GM12878 (cell line): ENCODE results near the gene ATP2A3. TPM values are rescaled to one million over a fixed set of nuclear protein-coding genes. Genes with fewer than 3 reads are reported as not detected.

Source experiments
- ATAC-seq: fragments of 200-7000 bp; cut with Tn5 transposase; 3 replicates; pipeline ENCODE4 v1.9.1; 2020; ENCODE audit warnings: mild to moderate bottlenecking, moderate library complexity
- BruUV-seq: library from RNA; stranded (reverse); fragments of 400-500 nt; replicated peaks from 2 replicates; lab custom pipeline; 2021; lab: Mats Ljungman, UMichigan
- CTCF ChIA-PET: fragments of 300-600 bp; sonication (Branson Sonifier 250); formaldehyde crosslinking; extraction: SDS; loops from one replicate; lab custom pipeline; 2021; ENCODE audit warnings: inconsistent platforms; lab: Yijun Ruan, JAX
- POLR2A ChIA-PET: fragments of 350-600 bp; formaldehyde crosslinking; extraction: SDS; loops from one replicate; lab custom pipeline; 2021; ENCODE audit warnings: inconsistent platforms; lab: Charles Lee
- RAD21 ChIA-PET: fragments of 300-600 bp; sonication (Branson Sonifier 250); formaldehyde crosslinking; loops from one replicate; lab custom pipeline; 2023; ENCODE audit warnings: antibody characterized with exemption; ENCODE audit not compliant: unreplicated experiment; lab: Charles Lee
- SMC1A ChIA-PET: fragments of 300-600 bp; sonication (Branson Sonifier 250); formaldehyde crosslinking; loops from one replicate; lab custom pipeline; 2023; ENCODE audit not compliant: unreplicated experiment, uncharacterized antibody; lab: Charles Lee
- DNase-seq: peaks from one replicate; pipeline ENCODE4 v3.0.0-alpha.2; 2011; ENCODE audit warnings: low read depth, low spot score
- FAIRE-seq: peaks from 3 replicates; lab custom pipeline; 2011; peaks lifted over from hg19 to GRCh38; lab: Jason Lieb, UNC
- H2AFZ ChIP-seq: 2 replicates; pipeline ENCODE4 v1.6.0; 2011; ENCODE audit warnings: low read depth, low read length, control low read depth; ENCODE audit not compliant: control insufficient read depth
- H3K27ac ChIP-seq: 2 replicates; pipeline ENCODE4 v1.5.1; 2011; ENCODE audit warnings: control low read depth; ENCODE audit not compliant: control insufficient read depth, insufficient read depth
- H3K27me3 ChIP-seq, 2 experiments: replicated peaks in 1 of 2; 2 replicates each; pipeline versions ENCODE4 v1.6.0 to v1.6.1; 2011; ENCODE audit warnings: low read length in 1 of 2; ENCODE audit not compliant: control insufficient read depth in 2 of 2, insufficient read depth in 2 of 2
- H3K36me3 ChIP-seq, 2 experiments: 2 replicates each; pipeline ENCODE4 v1.5.1; 2011; ENCODE audit warnings: low read length in 1 of 2; ENCODE audit not compliant: control insufficient read depth in 2 of 2, insufficient read depth in 2 of 2
- H3K4me1 ChIP-seq: 2 replicates; pipeline ENCODE4 v1.6.1; 2011; ENCODE audit warnings: mild to moderate bottlenecking, low read length, moderate library complexity, mixed read lengths; ENCODE audit not compliant: control insufficient read depth, insufficient read depth
- H3K4me2 ChIP-seq: 2 replicates; pipeline ENCODE4 v1.6.0; 2011; ENCODE audit warnings: control low read depth; ENCODE audit not compliant: control insufficient read depth, insufficient read depth
- H3K4me3 ChIP-seq: fragments of 200-600 bp; sonication (generic); 2 replicates; pipeline ENCODE4 v1.5.1; 2016
- H3K79me2 ChIP-seq: 2 replicates; pipeline ENCODE4 v1.6.0; 2011; ENCODE audit warnings: low read length; ENCODE audit not compliant: control insufficient read depth, insufficient read depth
- H3K9ac ChIP-seq: 2 replicates; pipeline ENCODE4 v1.8.0; 2011; ENCODE audit warnings: low read length, control low read depth, mixed read lengths; ENCODE audit not compliant: control insufficient read depth, insufficient read depth
- H3K9me3 ChIP-seq: replicated peaks from 3 replicates; pipeline ENCODE4 v1.5.1; 2011; ENCODE audit warnings: mild to moderate bottlenecking, low read length; ENCODE audit not compliant: control insufficient read depth, insufficient read depth
- H4K20me1 ChIP-seq: 2 replicates; pipeline ENCODE4 v1.6.0; 2011; ENCODE audit not compliant: control insufficient read depth, insufficient read depth
- BCLAF1 ChIP-seq: fragments of 450-650 bp; IDR thresholded peaks from 2 replicates; pipeline ENCODE4 v1.6.1; 2017; ENCODE audit warnings: antibody characterized with exemption, mild to moderate bottlenecking, moderate library complexity
- BRCA1 ChIP-seq: IDR thresholded peaks from 2 replicates; pipeline ENCODE4 v1.6.1; 2011; ENCODE audit warnings: low read depth, low read length, improper control_type of control experiment
- CBX3 ChIP-seq: fragments of 200-600 bp; sonication (generic); IDR thresholded peaks from 2 replicates; pipeline ENCODE4 v1.6.1; 2016; ENCODE audit warnings: low read depth, borderline replicate concordance
- IRF4 ChIP-seq: IDR thresholded peaks from 2 replicates; pipeline ENCODE4 v1.6.1; 2011; ENCODE audit warnings: low read depth, low read length
- JUNB ChIP-seq: IDR thresholded peaks from 2 replicates; pipeline ENCODE4 v1.6.1; 2016; ENCODE audit warnings: antibody characterized with exemption, mild to moderate bottlenecking
- LARP7 ChIP-seq: fragments of 450-650 bp; IDR thresholded peaks from 2 replicates; pipeline ENCODE4 v1.6.1; 2017; ENCODE audit warnings: mild to moderate bottlenecking
- MLLT1 ChIP-seq: fragments of 450-650 bp; IDR thresholded peaks from 2 replicates; pipeline ENCODE4 v1.6.1; 2016; ENCODE audit warnings: mild to moderate bottlenecking
- NFIC ChIP-seq: IDR thresholded peaks from 2 replicates; pipeline ENCODE4 v1.6.1; 2012; ENCODE audit warnings: low read depth, mild to moderate bottlenecking, inconsistent platforms, low read length, moderate library complexity
- NR2C2 ChIP-seq: IDR thresholded peaks from 2 replicates; pipeline ENCODE4 v1.6.1; 2011; ENCODE audit warnings: borderline replicate concordance, low read depth; ENCODE audit not compliant: control insufficient read depth, insufficient read length
- PAX5 ChIP-seq: IDR thresholded peaks from 2 replicates; pipeline ENCODE4 v1.6.1; 2011; ENCODE audit warnings: low read depth, low read length, borderline replicate concordance
- PAX8 ChIP-seq: fragments of 450-650 bp; IDR thresholded peaks from 2 replicates; pipeline ENCODE4 v1.6.1; 2017; ENCODE audit warnings: mild to moderate bottlenecking, moderate library complexity
- PRDM15 ChIP-seq: fragments of 450-650 bp; formaldehyde crosslinking; IDR thresholded peaks from 2 replicates; pipeline ENCODE4 v1.4.0; 2020; ENCODE audit warnings: mild to moderate bottlenecking, moderate library complexity
- RFX5 ChIP-seq: IDR thresholded peaks from 2 replicates; pipeline ENCODE4 v1.6.1; 2011; ENCODE audit warnings: low read depth, low read length, improper control_type of control experiment
- STAT3 ChIP-seq: IDR thresholded peaks from 2 replicates; pipeline ENCODE4 v1.6.1; 2011; ENCODE audit warnings: low read depth, low read length, improper control_type of control experiment
- SUPT20H ChIP-seq: IDR thresholded peaks from 2 replicates; pipeline ENCODE4 v1.6.1; 2011; ENCODE audit warnings: low read depth, mild to moderate bottlenecking, low read length, moderate library complexity, borderline replicate concordance; ENCODE audit not compliant: control insufficient read depth
- ZNF207 ChIP-seq: fragments of 450-650 bp; IDR thresholded peaks from 2 replicates; pipeline ENCODE4 v1.6.1; 2014; ENCODE audit warnings: antibody characterized with exemption, mild to moderate bottlenecking, borderline replicate concordance
- WGBS: methylation state at CpG from one replicate; pipeline ENCODE4 v1.1.6; 2016; ENCODE audit warnings: low lambda C conversion rate; ENCODE audit not compliant: insufficient replicate concordance, insufficient coverage; ENCODE audit errors: missing lambda C conversion rate; 5-methylcytosine and 5-hydroxymethylcytosine counted together
- in situ Hi-C: fragments of 300-500 bp; cut with MboI; formaldehyde crosslinking; loops from 9 replicates; pipeline ENCODE4 v1.14.3; 2018; ENCODE audit warnings: mixed read lengths
- intact Hi-C: fragments of 100-400 bp; cut with micrococcal nuclease; formaldehyde crosslinking; loops from one replicate; pipeline ENCODE4 v1.14.2; 2022; ENCODE audit not compliant: unreplicated experiment
- polyA plus RNA-seq, 11 experiments: library from polyadenylated mRNA; depleted of rRNA in 4 of 11; unstranded in 6 of 11; stranded (reverse) in 5 of 11; fragments of >200 nt; fragmentation: Nextera tagmentation in 4 of 11; fragmentation: Illumina TruSeq in 1 of 11; extraction: Ambion mirVana in 4 of 11; extraction: Trizol in 1 of 11; gene quantifications; 1 replicate in 1 of 11; 2 replicates in 10 of 11; pipeline versions ENCODE4 v1.2.1 to v1.2.3, GENCODE V29; 2011 to 2016; ENCODE audit warnings: inconsistent platforms in 2 of 11, missing spikeins in 2 of 11, low read depth in 1 of 11
- total RNA-seq, 4 experiments: library from RNA; depleted of rRNA in 3 of 4; stranded (reverse); fragments of >200 nt in 3 of 4; fragmentation: Illumina TruSeq in 1 of 4; extraction: Trizol in 1 of 4; gene quantifications; 2 replicates each; pipeline versions ENCODE4 v1.2.1 to v1.2.3, GENCODE V29; 2013 to 2021

Gene ATP2A3
- total and polyA plus RNA-seq, 10 of the 15 experiments (the other 5 are each of a cell fraction or from before 2014, with no cell fraction given) = 1.0 to 99.2 (median 37.9) TPM

GRCh38 chr17:3917391-3917931 lies 46.8 kb downstream of the ATP2A3 start:
- no peak for FAIRE-seq
- BruUV-seq = no TSS peak
- Histone ChIP-seq H3K9me3 (no peaks in the 10 kb centered on the region), H2AFZ (no peak overlapping the region; the same call in 1 of the 2 replicates), H3K27me3 (no peaks in the 10 kb centered on the region), H3K9ac (no peak overlapping the region; the same call in 1 of the 2 replicates), H3K4me3 (no peak overlapping the region), H3K4me2 (no peak overlapping the region), H3K79me2 (peaks cover 15% of the 10 kb centered on the region), H3K27ac (no peak overlapping the region), H3K36me3 (no peaks in the 10 kb centered on the region), H3K4me1 (peaks cover 40% of the 10 kb centered on the region), H4K20me1 (no peaks in the 10 kb centered on the region)
- whole genome bisulfite sequencing = 70% methylated on average over 10 of the region's 11 CpGs
- intact Hi-C loops (no loop called here), in situ Hi-C loops (no loop called here)
- no peak for DNase-seq
- ChIA-PET RAD21 (interaction anchor here (1.0 to 5.9 kb wide), 5 partner anchors 17 to 156 kb away, joined by 3 to 70 read pairs (median 4); no protein-coding TSS in a partner anchor), POLR2A (interaction anchor here (1.7 to 2.6 kb wide), 3 partner anchors 25 to 48 kb away, joined by 6 to 8 read pairs (median 7); partner anchors contain the start of genes ATP2A3 and CAMKK1), SMC1A (interaction anchor here (1.6 to 1.7 kb wide), 4 partner anchors 44 to 127 kb away, joined by 3 to 8 read pairs (median 3); no protein-coding TSS in a partner anchor), CTCF (interaction anchor here (1.3 to 7.7 kb wide), 3 partner anchors 12 to 157 kb away, joined by 4 to 119 read pairs (median 8); partner anchors contain the start of gene NCBP3)
- ATAC-seq = no peak
- TF ChIP-seq PAX5 = no peak
- TF ChIP-seq PRDM15 (CRISPR knock-in tag) = no peak
- TF ChIP-seq SUPT20H = no peak
- no peak for TF ChIP-seq JUNB
- TF ChIP-seq RFX5 = no peak
- TF ChIP-seq PAX8 = no peak
- no peak for TF ChIP-seq LARP7
- no peak for TF ChIP-seq CBX3
- TF ChIP-seq MLLT1 = no peak
- no peak for TF ChIP-seq NR2C2
- no peak for TF ChIP-seq ZNF207
- TF ChIP-seq IRF4 = no peak
- no peak for TF ChIP-seq NFIC
- no peak for TF ChIP-seq BCLAF1
- TF ChIP-seq STAT3 = no peak
- no peak for TF ChIP-seq BRCA1
